ENCODE data around the gene SPRY4.

SPRY4 gene

DNA sequence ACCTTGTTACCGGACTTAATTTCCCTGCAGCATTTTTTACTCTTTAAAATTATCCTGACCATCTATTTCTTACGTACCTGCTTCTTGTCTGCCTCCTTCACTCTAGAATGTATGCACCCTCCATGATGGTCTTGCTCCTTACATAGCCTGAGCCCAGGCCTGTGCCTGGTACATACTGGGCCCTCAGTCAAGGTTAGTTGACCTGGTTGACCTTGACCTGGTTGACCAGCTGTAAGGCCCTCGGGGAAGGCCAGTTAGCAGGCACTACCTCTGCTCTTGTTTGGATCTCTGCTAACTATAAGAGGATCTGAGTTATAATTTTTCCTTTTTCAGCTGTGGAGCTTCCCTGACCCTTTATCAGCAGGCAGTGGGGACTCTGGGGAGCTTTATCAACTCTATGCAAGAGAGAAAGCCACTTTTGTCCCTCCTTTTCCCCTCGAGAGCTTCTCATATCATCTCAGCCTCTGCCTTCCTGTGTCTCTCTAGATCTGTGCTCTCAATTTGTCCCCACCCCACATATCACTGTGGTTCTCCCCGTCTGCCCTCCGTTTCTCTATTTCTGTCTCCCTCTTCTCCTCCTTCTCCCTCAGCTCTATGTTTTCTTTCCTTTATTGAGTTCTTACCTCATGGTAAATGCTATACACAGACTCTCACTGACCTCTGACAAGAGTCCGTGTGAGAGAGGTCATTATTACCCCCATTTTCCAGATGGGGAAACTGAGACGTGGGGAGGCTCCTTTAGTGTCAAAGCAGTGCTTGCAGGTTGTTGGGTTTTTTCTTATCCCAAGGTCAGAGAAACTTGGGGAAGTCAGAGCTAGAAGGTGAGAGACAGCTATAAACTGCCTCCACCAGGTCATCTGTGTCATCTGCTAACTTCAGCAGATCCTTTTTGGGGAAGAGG, 28.6 kb downstream of the SPRY4 start:
- no peak overlapping the region for H3K27ac ChIP-seq (replicated peaks)

DNA sequence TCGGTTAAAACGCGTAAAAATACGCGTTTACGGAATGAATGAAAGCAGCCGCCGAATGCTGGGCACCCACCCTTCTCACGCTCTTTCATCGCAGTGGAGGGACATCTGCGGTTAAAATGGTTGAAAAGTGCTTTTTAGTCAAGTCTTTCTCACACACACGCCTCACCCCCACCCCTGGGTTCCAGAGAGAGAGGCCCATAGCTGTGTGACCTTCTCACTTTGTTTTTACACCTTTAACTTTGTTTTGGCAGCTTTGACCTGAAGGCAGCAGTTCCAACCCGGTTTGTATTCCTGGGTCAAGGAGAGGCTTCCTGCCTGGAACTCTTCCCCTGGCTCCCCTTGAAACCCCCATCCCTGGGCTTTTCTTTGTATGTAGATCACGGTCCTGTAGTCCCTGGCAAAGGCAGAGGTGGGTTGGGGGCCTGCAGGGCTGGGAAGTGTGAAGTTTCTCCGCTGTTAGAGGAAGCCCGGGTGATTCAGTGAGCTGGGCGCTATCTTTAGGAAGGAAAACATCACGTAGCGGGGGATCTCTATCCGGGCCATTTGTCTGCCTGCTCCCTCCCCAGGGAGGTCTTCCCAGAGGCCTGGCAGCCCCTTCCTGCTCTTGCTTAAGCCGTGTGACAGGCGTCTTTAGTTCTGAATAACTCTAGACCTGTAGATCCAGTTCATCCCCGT, 29.6 kb downstream of the SPRY4 start:
- DNase-seq (ENCODE audit: low read depth in 1 of 2, low spot score in 1 of 2) = no peak
- Histone ChIP-seq H3K27me3 (ENCODE audit: insufficient read depth, poor library complexity, severe bottlenecking) (peaks cover 13% of the 10 kb centered on the region), H3K4me3 (replicated peaks; ENCODE audit: insufficient read depth, low read length) (no peak overlapping the region), H3K27ac (replicated peaks) (no peak overlapping the region)
- TF ChIP-seq POLR2AphosphoS5 (IDR thresholded peaks at IDR 0.05; ENCODE audit: low read depth) (no peak), GABPA (IDR thresholded peaks at IDR 0.05; ENCODE audit: low read depth) (no peak), SPI1 (IDR thresholded peaks at IDR 0.05; ENCODE audit: borderline replicate concordance, low read depth) (no peak)
- TF ChIP-seq, protein P1, sequence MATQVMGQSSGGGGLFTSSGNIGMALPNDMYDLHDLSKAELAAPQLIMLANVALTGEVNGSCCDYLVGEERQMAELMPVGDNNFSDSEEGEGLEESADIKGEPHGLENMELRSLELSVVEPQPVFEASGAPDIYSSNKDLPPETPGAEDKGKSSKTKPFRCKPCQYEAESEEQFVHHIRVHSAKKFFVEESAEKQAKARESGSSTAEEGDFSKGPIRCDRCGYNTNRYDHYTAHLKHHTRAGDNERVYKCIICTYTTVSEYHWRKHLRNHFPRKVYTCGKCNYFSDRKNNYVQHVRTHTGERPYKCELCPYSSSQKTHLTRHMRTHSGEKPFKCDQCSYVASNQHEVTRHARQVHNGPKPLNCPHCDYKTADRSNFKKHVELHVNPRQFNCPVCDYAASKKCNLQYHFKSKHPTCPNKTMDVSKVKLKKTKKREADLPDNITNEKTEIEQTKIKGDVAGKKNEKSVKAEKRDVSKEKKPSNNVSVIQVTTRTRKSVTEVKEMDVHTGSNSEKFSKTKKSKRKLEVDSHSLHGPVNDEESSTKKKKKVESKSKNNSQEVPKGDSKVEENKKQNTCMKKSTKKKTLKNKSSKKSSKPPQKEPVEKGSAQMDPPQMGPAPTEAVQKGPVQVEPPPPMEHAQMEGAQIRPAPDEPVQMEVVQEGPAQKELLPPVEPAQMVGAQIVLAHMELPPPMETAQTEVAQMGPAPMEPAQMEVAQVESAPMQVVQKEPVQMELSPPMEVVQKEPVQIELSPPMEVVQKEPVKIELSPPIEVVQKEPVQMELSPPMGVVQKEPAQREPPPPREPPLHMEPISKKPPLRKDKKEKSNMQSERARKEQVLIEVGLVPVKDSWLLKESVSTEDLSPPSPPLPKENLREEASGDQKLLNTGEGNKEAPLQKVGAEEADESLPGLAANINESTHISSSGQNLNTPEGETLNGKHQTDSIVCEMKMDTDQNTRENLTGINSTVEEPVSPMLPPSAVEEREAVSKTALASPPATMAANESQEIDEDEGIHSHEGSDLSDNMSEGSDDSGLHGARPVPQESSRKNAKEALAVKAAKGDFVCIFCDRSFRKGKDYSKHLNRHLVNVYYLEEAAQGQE (IDR thresholded peaks at IDR 0.05; ENCODE audit: insufficient replicate concordance, low read depth) = no peak
- TF ChIP-seq, protein P2, sequence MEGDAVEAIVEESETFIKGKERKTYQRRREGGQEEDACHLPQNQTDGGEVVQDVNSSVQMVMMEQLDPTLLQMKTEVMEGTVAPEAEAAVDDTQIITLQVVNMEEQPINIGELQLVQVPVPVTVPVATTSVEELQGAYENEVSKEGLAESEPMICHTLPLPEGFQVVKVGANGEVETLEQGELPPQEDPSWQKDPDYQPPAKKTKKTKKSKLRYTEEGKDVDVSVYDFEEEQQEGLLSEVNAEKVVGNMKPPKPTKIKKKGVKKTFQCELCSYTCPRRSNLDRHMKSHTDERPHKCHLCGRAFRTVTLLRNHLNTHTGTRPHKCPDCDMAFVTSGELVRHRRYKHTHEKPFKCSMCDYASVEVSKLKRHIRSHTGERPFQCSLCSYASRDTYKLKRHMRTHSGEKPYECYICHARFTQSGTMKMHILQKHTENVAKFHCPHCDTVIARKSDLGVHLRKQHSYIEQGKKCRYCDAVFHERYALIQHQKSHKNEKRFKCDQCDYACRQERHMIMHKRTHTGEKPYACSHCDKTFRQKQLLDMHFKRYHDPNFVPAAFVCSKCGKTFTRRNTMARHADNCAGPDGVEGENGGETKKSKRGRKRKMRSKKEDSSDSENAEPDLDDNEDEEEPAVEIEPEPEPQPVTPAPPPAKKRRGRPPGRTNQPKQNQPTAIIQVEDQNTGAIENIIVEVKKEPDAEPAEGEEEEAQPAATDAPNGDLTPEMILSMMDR (IDR thresholded peaks at IDR 0.05; ENCODE audit: insufficient read depth, low read length) = no peak

More for the DNA sequence above, 28.6 kb downstream of the SPRY4 start:
- H3K27me3 ChIP-seq (ENCODE audit: insufficient read depth, poor library complexity, severe bottlenecking) = peaks cover 13% of the 10 kb centered on the region
- DNase-seq (ENCODE audit: low read depth in 1 of 2, low spot score in 1 of 2) = no peak
- no peak overlapping the region for H3K4me3 ChIP-seq (replicated peaks; ENCODE audit: insufficient read depth, low read length)
- no peak for TF ChIP-seq POLR2AphosphoS5 (IDR thresholded peaks at IDR 0.05; ENCODE audit: low read depth)
- TF ChIP-seq GABPA (IDR thresholded peaks at IDR 0.05; ENCODE audit: low read depth) = no peak
- TF ChIP-seq SPI1 (IDR thresholded peaks at IDR 0.05; ENCODE audit: borderline replicate concordance, low read depth) = no peak
- TF ChIP-seq, protein P1 (IDR thresholded peaks at IDR 0.05; ENCODE audit: insufficient replicate concordance, low read depth) = no peak
- TF ChIP-seq, protein P2 (IDR thresholded peaks at IDR 0.05; ENCODE audit: insufficient read depth, low read length) = no peak

DNA sequence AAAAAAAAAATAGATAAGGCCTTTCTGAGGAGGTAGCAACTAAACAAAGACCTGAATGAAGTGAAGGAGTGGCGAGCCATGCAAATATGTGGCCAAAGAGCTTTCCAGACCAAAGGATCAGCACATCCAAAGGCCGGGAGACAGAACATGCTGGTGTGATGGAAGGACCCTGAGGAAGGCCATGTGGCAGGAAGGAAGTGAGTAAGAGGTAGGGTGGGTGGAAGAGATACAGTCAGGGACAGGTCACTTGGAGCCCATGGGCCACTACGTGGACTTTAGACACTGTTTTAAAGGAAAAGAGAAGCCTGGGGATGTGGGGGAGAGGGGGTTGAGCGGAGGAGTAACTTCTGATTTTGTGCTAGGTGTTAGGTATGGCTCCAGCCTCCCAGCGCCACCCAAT, 31.3 kb downstream of the SPRY4 start:
- H3K4me3 ChIP-seq (replicated peaks; ENCODE audit: insufficient read depth, low read length) = no peak overlapping the region
- peaks cover 13% of the 10 kb centered on the region for H3K27me3 ChIP-seq (ENCODE audit: insufficient read depth, poor library complexity, severe bottlenecking)
- no peak for DNase-seq (ENCODE audit: low read depth in 1 of 2, low spot score in 1 of 2)
- TF ChIP-seq POLR2AphosphoS5 (IDR thresholded peaks at IDR 0.05; ENCODE audit: low read depth) (no peak), SPI1 (IDR thresholded peaks at IDR 0.05; ENCODE audit: borderline replicate concordance, low read depth) (no peak), GABPA (IDR thresholded peaks at IDR 0.05; ENCODE audit: low read depth) (no peak)
- TF ChIP-seq, protein P1 (IDR thresholded peaks at IDR 0.05; ENCODE audit: insufficient replicate concordance, low read depth) = no peak
- TF ChIP-seq, protein P2 (IDR thresholded peaks at IDR 0.05; ENCODE audit: insufficient read depth, low read length) = no peak
- no peak overlapping the region for H3K27ac ChIP-seq (replicated peaks)
